ENCODE data around the gene ASGR2.

- no peak for TF ChIP-seq REST (IDR thresholded peaks at IDR 0.05; ENCODE audit: insufficient read depth in 1 of 2, low read depth in 2 of 2, low read length in 2 of 2)
- TF ChIP-seq TAF1 (IDR thresholded peaks at IDR 0.05; ENCODE audit: borderline replicate concordance, insufficient read depth, low read length), result no peak
- TF ChIP-seq POLR2AphosphoS5 (IDR thresholded peaks at IDR 0.05; ENCODE audit: low read depth, low read length), result no peak
- TF ChIP-seq SIN3A (IDR thresholded peaks at IDR 0.05; ENCODE audit: borderline replicate concordance, insufficient read depth, low read length), result no peak
- no peak for TF ChIP-seq FOXP2 (optimal IDR thresholded peaks at IDR 0.05; ENCODE audit: borderline replicate concordance, extremely low read depth, extremely low read length, insufficient read depth)
Observed at GRCh38 chr17:7122381-7122780, 7.8 kb upstream of the ASGR2 start.

All from PFSK-1 (cell line).